Measurements from ENCODE around the gene TXNDC17. TPM values are rescaled to one million over a fixed set of nuclear protein-coding genes. Genes with fewer than 3 reads are reported as not detected.
"Not testable (repeated sequence)": the region's sequence is repeated elsewhere in the genome, so short reads cannot be mapped to it uniquely, and the experiment has no call there.

The TXNDC17 gene
- total RNA-seq, 1 donor from 2014 or later = 193 TPM

DNA sequence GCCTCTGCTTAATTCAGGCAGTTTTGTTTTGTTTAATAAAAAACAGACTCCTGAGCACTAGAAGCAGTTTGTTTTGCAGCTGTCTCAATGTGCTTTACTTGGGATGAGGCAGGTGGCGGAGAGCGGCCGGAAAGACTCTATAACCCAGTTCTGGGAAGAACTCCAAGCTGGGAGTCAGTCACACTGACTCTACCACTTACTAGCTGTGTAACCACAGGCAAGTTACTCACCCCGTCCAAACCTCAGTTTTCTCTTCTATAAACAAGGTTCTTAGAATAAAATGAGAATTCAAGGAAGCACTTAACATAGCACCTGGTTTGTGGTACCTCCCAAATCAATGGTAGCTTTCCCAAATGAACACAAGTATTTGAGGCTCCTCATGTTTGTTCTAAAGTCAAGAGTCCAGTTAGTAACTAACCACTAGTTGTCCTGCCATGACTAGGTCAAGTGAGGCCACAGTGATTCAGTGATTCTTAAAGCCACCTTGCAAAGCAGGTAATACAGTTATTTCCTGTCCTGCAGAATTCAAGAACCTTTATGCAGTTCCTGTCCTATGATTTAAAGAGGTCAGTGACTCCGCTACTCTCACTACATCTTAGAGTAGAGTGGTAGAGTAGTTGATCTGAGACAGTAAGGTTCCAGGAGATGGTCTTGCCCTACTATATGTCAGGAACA lies 2.7 kb downstream of the TXNDC17 start:
- no peak for DNase-seq (ENCODE audit: low read depth)
- Histone ChIP-seq H3K36me3 (ENCODE audit: control insufficient read depth, insufficient read depth, low read length) (no peaks in the 10 kb centered on the region), H3K4me3 (ENCODE audit: low read depth, low read length) (no peak overlapping the region), H3K27me3 (ENCODE audit: control insufficient read depth, insufficient read depth, low read length) (no peaks in the 10 kb centered on the region)
- TF ChIP-seq, protein P1, sequence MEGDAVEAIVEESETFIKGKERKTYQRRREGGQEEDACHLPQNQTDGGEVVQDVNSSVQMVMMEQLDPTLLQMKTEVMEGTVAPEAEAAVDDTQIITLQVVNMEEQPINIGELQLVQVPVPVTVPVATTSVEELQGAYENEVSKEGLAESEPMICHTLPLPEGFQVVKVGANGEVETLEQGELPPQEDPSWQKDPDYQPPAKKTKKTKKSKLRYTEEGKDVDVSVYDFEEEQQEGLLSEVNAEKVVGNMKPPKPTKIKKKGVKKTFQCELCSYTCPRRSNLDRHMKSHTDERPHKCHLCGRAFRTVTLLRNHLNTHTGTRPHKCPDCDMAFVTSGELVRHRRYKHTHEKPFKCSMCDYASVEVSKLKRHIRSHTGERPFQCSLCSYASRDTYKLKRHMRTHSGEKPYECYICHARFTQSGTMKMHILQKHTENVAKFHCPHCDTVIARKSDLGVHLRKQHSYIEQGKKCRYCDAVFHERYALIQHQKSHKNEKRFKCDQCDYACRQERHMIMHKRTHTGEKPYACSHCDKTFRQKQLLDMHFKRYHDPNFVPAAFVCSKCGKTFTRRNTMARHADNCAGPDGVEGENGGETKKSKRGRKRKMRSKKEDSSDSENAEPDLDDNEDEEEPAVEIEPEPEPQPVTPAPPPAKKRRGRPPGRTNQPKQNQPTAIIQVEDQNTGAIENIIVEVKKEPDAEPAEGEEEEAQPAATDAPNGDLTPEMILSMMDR (IDR thresholded peaks at IDR 0.05; ENCODE audit: insufficient read depth, low read length, poor library complexity, severe bottlenecking) = no peak

DNA sequence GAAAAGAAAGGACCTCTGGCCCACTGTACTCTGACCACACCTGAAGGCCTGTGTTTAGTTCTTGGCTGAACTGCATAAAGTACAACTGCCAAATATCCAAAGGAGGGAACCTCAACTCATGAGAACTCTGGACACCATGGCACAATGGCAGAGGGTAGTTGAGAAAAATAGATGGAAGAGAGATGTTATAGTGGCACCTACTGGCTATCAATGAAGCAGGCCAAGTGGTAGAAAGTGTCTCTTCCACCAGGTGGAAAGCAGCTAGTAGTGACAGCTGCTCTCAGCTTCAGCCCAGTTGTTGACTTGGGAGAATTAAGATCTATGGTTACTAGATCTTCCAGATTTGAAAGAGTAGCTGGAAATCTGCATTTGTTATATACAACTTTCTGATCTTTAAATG lies 7.3 kb downstream of the TXNDC17 start:
- Histone ChIP-seq H3K4me3 (ENCODE audit: low read depth, low read length) (no peak overlapping the region), H3K27me3 (ENCODE audit: control insufficient read depth, insufficient read depth, low read length) (no peaks in the 10 kb centered on the region), H3K36me3 (ENCODE audit: control insufficient read depth, insufficient read depth, low read length) (no peaks in the 10 kb centered on the region)
- TF ChIP-seq, protein P1 (IDR thresholded peaks at IDR 0.05; ENCODE audit: insufficient read depth, low read length, poor library complexity, severe bottlenecking) = peak; percentile 39
- no peak for DNase-seq (ENCODE audit: low read depth)

DNA sequence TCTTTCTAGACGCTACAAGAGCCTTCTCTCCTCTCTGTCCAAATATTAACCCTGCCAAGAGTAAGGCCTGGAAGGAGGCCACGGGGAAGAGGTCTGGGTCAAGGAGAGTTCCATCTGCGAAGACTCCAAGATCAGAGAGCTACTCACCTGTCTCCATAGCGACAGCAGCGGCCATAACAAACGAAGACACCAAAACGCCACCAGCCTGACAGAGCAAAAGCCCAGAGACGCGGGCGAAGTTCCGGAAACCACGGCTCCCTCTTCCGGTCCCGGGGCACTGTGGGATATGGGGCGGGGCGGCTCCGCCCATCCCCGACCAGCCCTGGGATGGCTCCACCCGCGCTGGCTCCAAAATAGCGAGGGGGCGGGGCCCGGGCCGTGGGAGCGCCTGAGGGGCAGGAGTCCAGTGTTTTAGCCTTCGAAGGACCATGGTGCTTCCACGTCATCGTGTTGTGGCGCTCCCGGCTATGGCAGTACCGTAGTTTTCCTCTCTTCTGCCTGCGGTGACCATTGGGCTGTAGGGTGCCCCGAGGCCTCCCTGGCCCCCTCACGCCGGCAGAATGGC lies 10.6 kb downstream of the TXNDC17 start, which contains the start of the genes C17orf100 and MED31:
C17orf100 (plus strand) TSS at position 409 of the 565 bp plus-strand sequence; CDS start at position 561, 152 bp downstream.
MED31 (minus strand) TSS at position 252 of the 565 bp plus-strand sequence; CDS start at position 175, 77 bp downstream.
- no peaks in the 10 kb centered on the region for H3K36me3 ChIP-seq (ENCODE audit: control insufficient read depth, insufficient read depth, low read length)
- H3K27me3 ChIP-seq (ENCODE audit: control insufficient read depth, insufficient read depth, low read length) = peaks cover 15% of the 10 kb centered on the region
- DNase-seq (ENCODE audit: low read depth) = peak; percentile 59
- TF ChIP-seq, protein P1 (IDR thresholded peaks at IDR 0.05; ENCODE audit: insufficient read depth, low read length, poor library complexity, severe bottlenecking) = no peak
- H3K4me3 ChIP-seq (ENCODE audit: low read depth, low read length) = peak within 1 kb of the TSS; percentile 97

DNA sequence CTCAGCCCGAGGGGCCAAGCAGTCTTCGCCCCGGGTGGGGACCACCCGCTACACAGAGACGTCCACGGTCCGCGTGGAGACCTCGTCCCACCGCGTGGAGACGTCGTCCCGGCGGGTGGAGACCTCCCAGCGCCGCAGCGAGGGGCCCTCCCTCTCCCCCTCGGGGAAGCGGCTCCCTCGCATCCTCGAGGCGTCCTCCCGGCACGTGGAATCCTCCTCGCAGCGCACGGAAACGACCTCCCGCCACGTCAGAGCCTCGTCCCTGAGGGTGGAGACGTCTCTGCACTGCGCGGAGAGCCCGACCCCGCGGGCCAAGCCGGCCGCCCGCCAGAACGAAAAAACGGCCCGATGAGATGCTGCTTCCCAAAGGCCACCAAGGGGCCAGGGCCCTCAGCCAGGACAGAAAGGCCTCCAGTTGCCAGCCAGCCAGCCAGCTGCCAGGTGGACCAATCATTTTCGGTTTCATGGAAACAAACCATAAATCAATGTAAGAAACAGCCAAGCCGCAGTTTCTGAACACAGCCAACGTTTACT lies 11.1 kb downstream of the TXNDC17 start:
- peaks cover 18% of the 10 kb centered on the region for H3K27me3 ChIP-seq (ENCODE audit: control insufficient read depth, insufficient read depth, low read length)
- TF ChIP-seq, protein P1 (IDR thresholded peaks at IDR 0.05; ENCODE audit: insufficient read depth, low read length, poor library complexity, severe bottlenecking) = no peak
- no peaks in the 10 kb centered on the region for H3K36me3 ChIP-seq (ENCODE audit: control insufficient read depth, insufficient read depth, low read length)
- DNase-seq (ENCODE audit: low read depth) = no peak
- H3K4me3 ChIP-seq (ENCODE audit: low read depth, low read length) = peak overlapping the region; percentile 97

DNA sequence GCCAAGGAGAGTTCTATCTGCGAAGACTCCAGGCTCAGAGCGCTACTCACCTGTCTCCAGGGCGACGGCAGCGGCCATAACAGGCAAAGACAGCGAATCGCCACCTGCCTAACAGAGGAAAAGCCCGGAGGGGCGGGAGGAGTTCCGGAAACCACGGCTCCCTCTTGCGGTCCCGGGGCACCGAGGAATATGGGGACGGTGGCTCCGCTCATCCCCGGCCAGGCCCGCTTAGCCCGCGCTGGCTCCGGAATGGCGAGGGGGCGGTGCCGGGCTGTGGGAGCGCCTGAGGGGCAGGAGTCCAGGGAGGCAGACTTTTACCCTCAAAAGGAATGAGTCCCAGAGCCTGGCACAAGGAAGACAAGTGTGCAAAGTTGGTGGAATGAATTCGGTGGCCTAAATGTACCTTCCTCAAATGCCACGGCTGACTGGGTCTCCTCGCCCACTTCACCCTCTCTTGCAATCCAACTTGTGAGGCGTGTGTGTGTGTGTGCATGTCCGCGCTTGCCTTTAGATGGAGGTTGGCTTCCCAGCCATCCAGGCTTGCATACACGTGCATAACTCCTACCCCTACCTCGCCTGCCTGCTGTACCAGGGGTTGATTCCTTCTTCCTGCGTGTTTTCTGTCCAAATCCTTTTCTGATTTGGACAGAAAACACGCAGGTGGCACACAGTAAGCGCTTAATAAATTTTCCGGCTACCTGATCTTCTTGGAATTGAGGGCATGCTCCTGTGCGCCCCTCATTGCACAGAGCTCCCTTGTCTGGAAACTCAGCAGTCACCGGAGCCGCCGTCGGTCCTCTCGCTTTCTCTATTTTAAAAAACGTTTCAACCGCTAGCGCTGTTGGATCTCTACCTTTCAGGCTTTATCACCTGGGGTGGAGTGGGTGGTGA lies 14.2 kb downstream of the TXNDC17 start:
- DNase-seq (ENCODE audit: low read depth) = no peak
- TF ChIP-seq, protein P1 (IDR thresholded peaks at IDR 0.05; ENCODE audit: insufficient read depth, low read length, poor library complexity, severe bottlenecking) = peak; percentile 24
- Histone ChIP-seq H3K27me3 (ENCODE audit: control insufficient read depth, insufficient read depth, low read length) (peaks cover 29% of the 10 kb centered on the region), H3K36me3 (ENCODE audit: control insufficient read depth, insufficient read depth, low read length) (no peaks in the 10 kb centered on the region), H3K4me3 (ENCODE audit: low read depth, low read length) (peak overlapping the region; percentile 19)

DNA sequence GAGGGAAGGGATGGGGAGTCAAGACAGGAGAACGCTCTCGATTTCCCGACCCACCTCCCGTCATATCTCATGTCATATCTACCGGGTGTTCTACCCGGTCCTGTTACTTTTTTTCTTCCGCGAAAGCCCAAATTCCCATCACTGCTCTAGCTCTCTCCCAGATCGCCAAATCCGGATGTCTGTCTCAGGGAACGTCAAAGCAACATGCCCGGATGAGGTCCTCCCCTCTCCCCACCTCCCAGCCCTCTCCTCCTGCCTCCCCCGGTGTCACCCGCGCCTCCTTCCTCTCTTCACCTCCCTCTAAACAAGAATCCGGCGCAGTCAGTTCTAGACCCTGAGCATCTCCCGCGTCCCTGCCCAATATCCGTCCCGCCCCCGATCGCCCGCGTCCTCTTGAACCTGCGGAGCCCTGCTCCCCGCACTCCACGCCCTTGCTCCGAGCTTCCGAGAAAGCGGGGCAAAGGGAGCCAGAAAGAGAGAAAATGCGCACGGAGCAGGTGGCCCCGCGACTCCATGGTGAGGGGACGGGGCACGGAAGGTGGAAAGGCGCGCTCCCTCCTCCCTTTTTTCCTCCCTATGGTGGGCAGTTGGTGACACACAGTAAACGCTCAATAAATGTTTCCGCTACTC lies 15.0 kb downstream of the TXNDC17 start:
- H3K4me3 ChIP-seq (ENCODE audit: low read depth, low read length); DNase-seq (ENCODE audit: low read depth); H3K36me3 ChIP-seq (ENCODE audit: control insufficient read depth, insufficient read depth, low read length): not testable (repeated sequence)
- H3K27me3 ChIP-seq (ENCODE audit: control insufficient read depth, insufficient read depth, low read length) = peaks cover 29% of the 10 kb centered on the region

DNA sequence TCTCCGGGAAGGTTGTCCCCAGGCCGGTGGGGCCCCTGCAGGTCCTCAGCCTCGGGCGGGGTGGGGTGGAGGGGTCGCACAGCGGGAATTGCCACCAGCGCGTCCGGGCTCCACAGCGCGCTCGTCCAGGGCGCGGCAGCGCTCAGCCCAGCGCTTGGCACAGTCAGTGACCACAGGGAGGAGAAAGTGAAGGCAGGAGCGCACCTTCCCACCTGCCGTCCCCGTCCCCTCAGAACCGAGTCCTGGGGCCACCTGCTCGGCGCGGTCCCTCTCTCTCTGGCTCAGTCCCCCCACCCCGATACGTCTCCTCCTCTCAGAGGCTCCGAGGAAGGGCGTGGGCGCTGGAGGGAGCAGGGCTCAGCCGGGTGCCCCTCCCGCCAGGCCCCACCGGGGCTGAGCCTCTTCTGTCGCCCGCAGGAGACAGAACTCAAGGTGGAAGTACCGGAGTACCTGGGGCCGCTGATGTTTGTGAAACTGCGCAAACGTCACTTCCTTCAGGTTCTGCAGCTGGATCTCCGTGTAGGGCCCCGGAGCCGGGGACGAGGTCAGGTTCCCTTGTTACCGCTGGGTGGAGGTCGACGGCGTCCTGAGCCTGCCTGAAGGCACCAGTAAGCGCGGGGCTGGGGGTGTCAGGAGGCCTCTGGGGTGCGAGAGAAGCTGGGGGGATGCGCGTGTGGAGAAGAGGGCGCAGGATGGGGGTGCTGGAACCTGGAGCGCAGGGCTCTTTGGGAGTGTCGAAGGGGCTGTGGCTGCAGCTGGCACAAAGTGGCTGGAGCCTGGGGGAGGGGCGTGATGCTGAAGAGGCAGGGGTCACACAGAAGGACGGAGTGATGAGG lies 16.2 kb downstream of the TXNDC17 start:
- not testable (repeated sequence) for H3K36me3 ChIP-seq (ENCODE audit: control insufficient read depth, insufficient read depth, low read length); DNase-seq (ENCODE audit: low read depth)
- Histone ChIP-seq H3K27me3 (ENCODE audit: control insufficient read depth, insufficient read depth, low read length) (peaks cover 32% of the 10 kb centered on the region), H3K4me3 (ENCODE audit: low read depth, low read length) (peak overlapping the region; percentile 19)
